ENCODE measurements around the gene KLHL25. TPM values are rescaled to one million over a fixed set of nuclear protein-coding genes. Genes with fewer than 3 reads are reported as not detected.

KLHL25 gene
- total RNA-seq, 1 experiment from 2014 or later, result 15.6 TPM

DNA sequence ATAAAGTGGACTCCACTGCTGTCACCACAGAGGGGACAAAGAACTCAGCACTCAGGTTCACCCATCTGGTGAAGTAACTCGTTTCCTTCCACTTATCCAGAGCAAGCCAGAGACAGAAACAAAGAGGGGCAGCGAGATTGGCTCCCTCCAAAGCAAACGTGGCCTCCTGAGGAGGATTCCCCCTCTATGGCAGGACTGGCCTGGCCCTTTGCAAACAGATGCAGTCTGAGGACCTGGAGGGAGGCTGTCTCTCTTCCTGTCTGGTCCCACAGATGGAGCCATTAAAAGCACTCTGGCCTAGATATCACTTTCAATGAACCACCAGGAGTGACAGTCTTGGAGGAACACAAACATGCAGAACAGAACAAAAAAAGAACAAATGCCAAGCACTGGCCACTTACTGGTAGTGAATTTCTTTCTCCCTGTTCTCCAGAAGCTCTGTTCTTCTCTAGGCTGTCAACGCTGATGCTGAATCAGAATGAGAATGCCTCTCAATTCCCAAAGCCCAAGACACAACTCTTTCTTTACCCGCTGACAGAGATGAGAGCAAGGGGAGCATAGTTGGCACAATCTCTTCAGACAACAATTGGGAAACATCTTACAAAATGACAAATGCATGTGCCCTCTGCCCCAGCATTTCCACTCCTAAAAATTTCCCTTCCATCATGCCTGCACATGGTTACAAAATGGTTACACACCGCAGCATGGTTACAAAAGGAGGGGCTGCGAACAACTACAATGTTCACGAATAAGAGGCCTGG is 14.3 kb downstream of the KLHL25 start:
- DNase-seq (ENCODE audit: low spot score), result peak; percentile 27
- in situ Hi-C loops (cut with HindIII; ENCODE audit: low sequenced_read_pairs), result no loop called here

DNA sequence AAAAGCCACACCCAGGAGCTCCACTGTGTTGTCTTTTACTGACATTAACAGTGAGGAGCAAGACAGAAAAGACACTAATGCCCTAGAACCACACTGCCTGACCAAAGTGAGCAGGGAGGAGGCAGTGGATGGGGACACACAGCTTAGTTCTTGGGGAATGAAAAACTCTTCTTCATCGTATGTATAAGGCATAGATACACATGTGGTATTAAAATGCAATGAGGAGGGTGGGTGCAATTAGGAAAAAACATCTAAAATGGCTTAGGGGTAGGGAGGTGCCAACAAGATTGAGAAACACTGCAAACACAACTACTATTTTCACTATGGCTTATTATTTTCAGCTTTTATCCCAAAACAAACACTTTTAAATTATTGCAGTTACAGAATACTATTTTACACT is 15.5 kb downstream of the KLHL25 start:
- no peak for DNase-seq (ENCODE audit: low spot score)
- in situ Hi-C loops (cut with HindIII; ENCODE audit: low sequenced_read_pairs), result no loop called here

- in situ Hi-C loops (cut with HindIII; ENCODE audit: low sequenced_read_pairs), result no loop called here
Measured at GRCh38 chr15:85778107-85778776, 16.5 kb downstream of the KLHL25 start.

GRCh38 chr15:85777250-85778106 is 17.2 kb downstream of the KLHL25 start:
- no peak for DNase-seq (ENCODE audit: low spot score)
- in situ Hi-C loops (cut with HindIII; ENCODE audit: low sequenced_read_pairs), result no loop called here

More at GRCh38 chr15:85778107-85778776, 16.5 kb downstream of the KLHL25 start:
- peak; percentile 61 for DNase-seq (ENCODE audit: low spot score)

- DNase-seq (ENCODE audit: low spot score), result no peak
- in situ Hi-C loops (cut with HindIII; ENCODE audit: low sequenced_read_pairs), result loop anchor here (5.0 kb wide), 1 partner anchor 63 kb away; no protein-coding TSS in a partner anchor
Measured at GRCh38 chr15:85773970-85774369, 20.8 kb downstream of the KLHL25 start.

DNA sequence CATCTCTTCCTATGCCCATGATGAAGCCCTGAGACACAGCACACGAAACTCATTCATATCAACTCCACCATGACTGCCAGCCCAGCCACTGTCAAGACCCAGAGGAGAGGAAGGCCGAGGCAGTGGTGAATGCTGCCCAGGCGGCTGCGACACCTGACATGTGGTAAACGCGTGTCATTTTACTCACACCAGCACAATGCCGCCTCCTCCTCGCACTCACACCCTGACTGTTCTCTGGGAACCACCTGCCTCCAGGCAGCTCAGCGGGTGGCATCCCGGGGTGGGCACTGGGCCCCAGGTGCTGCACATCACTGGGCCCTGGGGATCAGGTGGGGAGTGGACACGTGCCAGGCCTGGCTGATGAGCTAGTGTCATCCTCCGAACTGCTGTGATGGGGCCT is 21.5 kb downstream of the KLHL25 start:
- in situ Hi-C loops (cut with HindIII; ENCODE audit: low sequenced_read_pairs), result loop anchor here (5.0 kb wide), 1 partner anchor 64 kb away; no protein-coding TSS in a partner anchor

GRCh38 chr15:85772668-85773067 is 22.1 kb downstream of the KLHL25 start:
- no peak for DNase-seq (ENCODE audit: low spot score)
- in situ Hi-C loops (cut with HindIII; ENCODE audit: low sequenced_read_pairs), result loop anchor here (5.0 kb wide), 1 partner anchor 65 kb away; no protein-coding TSS in a partner anchor

More for the DNA sequence above, 21.5 kb downstream of the KLHL25 start:
- no peak for DNase-seq (ENCODE audit: low spot score)

- in situ Hi-C loops (cut with HindIII; ENCODE audit: low sequenced_read_pairs), result loop anchor here (5.0 kb wide), 1 partner anchor 65 kb away; no protein-coding TSS in a partner anchor
Measured at GRCh38 chr15:85771781-85772445, 22.8 kb downstream of the KLHL25 start.

GRCh38 chr15:85771271-85771670 is 23.5 kb downstream of the KLHL25 start:
- DNase-seq (ENCODE audit: low spot score), result no peak
- in situ Hi-C loops (cut with HindIII; ENCODE audit: low sequenced_read_pairs), result loop anchor here (5.0 kb wide), 1 partner anchor 66 kb away; no protein-coding TSS in a partner anchor

More at GRCh38 chr15:85771781-85772445, 22.8 kb downstream of the KLHL25 start:
- no peak for DNase-seq (ENCODE audit: low spot score)

GRCh38 chr15:85770096-85771041 is 24.4 kb downstream of the KLHL25 start:
- DNase-seq (ENCODE audit: low spot score), result no peak
- in situ Hi-C loops (cut with HindIII; ENCODE audit: low sequenced_read_pairs), result loop anchor here (5.0 kb wide), 1 partner anchor 67 kb away; no protein-coding TSS in a partner anchor

DNA sequence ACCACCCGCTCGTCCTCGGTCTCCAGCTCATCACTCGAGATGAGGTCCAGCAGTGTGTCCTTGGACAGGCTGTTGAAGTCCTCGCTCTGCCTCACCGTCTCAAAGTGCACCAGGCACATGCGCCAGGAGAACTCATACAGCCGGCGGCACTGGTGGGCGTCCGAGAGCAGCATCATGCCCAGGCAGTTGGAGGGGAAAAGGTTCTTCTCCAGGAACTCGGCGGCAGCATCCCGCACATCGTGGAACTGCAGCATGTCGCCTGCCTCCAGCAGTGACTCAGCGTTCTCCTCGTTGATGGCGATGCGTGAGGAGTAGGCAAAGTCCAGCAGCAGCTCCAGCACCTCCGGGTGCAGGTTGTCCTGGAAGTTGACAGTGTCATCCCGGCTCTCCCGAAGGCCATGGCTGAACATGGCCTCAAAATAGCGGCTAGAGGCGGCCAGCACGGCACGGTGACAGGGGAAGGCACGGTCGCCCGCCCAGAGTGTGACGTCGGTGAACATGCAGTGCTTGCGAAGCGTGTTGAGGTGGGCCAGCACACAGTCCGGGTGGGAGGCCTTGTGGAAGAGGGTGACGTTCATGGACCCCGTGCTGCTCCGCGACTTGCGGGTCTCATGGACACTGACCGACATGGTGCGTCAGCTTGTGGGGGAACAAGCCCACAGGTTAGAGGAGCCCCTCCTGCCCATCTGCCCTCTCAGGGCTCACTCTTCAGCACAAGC is 25.4 kb downstream of the KLHL25 start:
- DNase-seq (ENCODE audit: low spot score), result no peak
- in situ Hi-C loops (cut with HindIII; ENCODE audit: low sequenced_read_pairs), result no loop called here

- in situ Hi-C loops (cut with HindIII; ENCODE audit: low sequenced_read_pairs), result no loop called here
- DNase-seq (ENCODE audit: low spot score), result no peak
Measured at GRCh38 chr15:85768595-85769168, 26.0 kb downstream of the KLHL25 start.

DNA sequence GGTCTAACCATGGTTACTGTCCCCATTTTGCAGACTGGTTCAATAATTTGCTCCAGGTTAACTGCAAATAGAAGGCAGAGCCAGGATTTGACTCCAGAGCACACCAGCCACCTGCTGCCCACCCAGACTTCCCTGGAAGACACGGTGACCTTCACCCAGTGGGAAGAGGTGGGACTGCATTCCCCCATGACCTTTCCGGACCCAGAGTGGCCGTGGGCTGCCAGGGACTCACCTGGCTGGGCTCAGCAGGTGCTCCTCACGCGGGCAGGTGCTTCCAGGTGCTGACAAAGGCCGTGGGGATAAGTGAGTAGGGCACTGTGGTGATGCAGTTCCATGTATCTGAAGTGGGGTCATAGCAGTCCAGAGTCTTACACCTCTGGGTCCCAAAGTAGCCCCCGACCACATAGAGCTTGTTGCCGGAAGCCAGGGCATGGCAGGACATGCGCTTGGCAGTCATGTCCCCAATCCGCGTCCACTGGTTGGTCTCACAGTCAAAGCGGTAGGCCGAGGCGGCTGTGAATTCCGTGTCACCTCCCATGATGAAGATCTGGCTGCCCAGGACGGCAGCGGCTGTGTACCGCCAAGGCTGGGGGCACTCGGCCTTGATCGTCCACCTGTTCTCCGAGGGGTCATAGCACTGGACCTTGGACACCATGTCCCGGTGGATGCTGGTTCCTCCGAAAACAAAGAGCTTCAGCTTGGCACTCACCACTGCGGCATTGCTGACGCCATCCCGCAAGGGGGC is 26.8 kb downstream of the KLHL25 start:
- no peak for DNase-seq (ENCODE audit: low spot score)
- in situ Hi-C loops (cut with HindIII; ENCODE audit: low sequenced_read_pairs), result no loop called here

DNA sequence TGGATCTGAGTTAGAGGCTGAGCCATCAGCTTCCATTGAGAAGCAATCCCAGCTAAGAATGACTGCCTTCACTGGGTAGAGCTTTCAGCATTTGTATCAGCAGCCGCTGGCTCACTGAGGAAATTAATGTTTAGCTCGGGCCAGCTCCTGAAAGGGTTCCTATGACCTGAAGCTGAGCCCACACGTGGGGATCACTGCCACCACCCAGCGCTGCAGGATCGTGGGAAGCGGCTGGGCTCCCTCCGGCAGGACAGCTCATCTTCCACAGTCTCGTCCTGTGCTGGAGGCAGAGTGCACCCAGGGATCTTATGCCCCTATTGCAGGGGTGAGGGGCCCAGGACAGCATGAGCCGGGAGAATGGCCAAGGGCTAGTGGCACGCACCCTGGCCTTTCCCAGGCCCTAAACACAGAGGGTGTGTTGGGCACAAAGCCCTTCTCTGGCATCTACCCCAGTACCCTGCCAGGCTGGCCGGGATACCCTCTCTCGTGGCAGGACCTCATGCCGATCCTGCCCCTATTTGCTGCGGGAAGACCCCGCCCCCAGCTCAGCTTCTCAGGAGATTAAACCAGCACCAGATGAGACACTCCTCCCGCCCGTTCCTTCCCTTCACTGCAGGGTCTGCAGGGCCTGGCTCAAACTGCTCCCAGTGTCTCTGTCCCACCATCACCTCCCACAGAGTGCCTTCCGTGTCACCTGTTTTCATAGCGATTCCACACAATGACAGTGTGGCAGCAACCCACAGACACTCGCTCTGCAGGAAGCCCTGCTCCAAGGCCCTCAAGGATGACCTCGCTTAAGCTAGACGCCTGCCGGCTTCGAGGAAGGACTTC is 28.5 kb downstream of the KLHL25 start:
- no peak for DNase-seq (ENCODE audit: low spot score)
- in situ Hi-C loops (cut with HindIII; ENCODE audit: low sequenced_read_pairs), result no loop called here

- in situ Hi-C loops (cut with HindIII; ENCODE audit: low sequenced_read_pairs), result no loop called here
- no peak for DNase-seq (ENCODE audit: low spot score)
Measured at GRCh38 chr15:85764649-85765277, 30.0 kb downstream of the KLHL25 start.
